ENCODE data around the gene KCNJ12. TPM values are rescaled to one million over a fixed set of nuclear protein-coding genes. Genes with fewer than 3 reads are reported as not detected.
A peak's percentile ranks its signal among the peaks of the same experiment; 100 is the strongest.

The KCNJ12 gene
- total and polyA plus RNA-seq, 2 donors from 2014 or later: 3.1 to 3.4 TPM

DNA sequence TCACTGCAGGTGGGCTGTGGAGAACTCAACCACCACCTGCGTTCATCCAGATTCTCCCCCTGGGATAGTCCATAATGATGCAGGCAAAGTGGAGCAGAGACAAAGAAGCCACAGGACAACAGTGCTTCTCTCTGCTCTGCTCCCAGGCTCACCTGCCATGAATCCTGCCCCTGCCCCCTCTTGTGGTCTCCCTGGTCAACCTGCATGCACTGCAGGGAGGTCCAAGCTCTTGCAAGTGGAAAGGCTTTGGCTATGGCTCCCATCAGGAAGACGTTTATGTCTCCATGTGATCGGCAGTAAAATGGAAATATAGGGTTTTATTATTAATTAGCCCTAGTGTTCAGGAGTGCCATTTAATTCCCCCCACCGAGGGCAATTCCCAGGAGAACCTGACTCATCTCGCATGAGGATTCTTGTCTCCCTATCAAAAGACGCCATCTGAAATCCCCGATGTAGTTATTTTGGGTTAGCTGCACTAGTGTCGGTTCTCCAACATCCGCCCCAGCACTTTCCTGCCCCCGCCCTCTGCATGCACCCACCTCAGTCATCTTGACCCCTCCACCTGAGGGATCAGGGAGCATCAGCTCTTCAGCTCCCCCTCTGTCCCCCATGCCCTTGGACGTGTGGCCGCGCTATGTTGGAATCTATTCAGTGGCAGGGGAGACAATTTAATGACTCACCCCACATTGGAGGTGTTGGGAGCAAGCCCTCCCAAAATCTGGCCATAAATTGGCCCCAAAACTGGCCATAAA lies 91.8 kb downstream of the KCNJ12 start:
- no peaks in the 10 kb centered on the region for H3K4me1 ChIP-seq (ENCODE audit: control insufficient read depth in 2 of 3, insufficient read depth in 2 of 3, low read depth in 1 of 3, low read length in 3 of 3)
- no peaks in the 10 kb centered on the region for H3K36me3 ChIP-seq (ENCODE audit: control insufficient read depth in 2 of 3, insufficient read depth in 3 of 3, low read length in 3 of 3)
- H3K9ac ChIP-seq (ENCODE audit: low read length in 3 of 3): no peak overlapping the region
- no peak overlapping the region for H3K4me3 ChIP-seq (ENCODE audit: low read length in 3 of 3)
- no peaks in the 10 kb centered on the region for H3K27me3 ChIP-seq (ENCODE audit: control insufficient read depth, insufficient read depth, low read length)
- intact Hi-C loops (cut with DNase I): no loop called here
- TF ChIP-seq, protein P1, sequence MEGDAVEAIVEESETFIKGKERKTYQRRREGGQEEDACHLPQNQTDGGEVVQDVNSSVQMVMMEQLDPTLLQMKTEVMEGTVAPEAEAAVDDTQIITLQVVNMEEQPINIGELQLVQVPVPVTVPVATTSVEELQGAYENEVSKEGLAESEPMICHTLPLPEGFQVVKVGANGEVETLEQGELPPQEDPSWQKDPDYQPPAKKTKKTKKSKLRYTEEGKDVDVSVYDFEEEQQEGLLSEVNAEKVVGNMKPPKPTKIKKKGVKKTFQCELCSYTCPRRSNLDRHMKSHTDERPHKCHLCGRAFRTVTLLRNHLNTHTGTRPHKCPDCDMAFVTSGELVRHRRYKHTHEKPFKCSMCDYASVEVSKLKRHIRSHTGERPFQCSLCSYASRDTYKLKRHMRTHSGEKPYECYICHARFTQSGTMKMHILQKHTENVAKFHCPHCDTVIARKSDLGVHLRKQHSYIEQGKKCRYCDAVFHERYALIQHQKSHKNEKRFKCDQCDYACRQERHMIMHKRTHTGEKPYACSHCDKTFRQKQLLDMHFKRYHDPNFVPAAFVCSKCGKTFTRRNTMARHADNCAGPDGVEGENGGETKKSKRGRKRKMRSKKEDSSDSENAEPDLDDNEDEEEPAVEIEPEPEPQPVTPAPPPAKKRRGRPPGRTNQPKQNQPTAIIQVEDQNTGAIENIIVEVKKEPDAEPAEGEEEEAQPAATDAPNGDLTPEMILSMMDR (IDR thresholded peaks at IDR 0.05; ENCODE audit: borderline replicate concordance, extremely low read depth, insufficient read depth): no peak
- H3K9me3 ChIP-seq (ENCODE audit: control insufficient read depth in 2 of 3, insufficient read depth in 1 of 3, low read length in 3 of 3): no peaks in the 10 kb centered on the region
- H3K27ac ChIP-seq (ENCODE audit: low read depth in 2 of 2, low read length in 2 of 2): no peak overlapping the region
- no peak for FAIRE-seq
- DNase-seq: peak in 1 of 5 donors; percentile 36

Other genes starting within 250 kb of the KCNJ12 start
- 19.9 TPM for gene DHRS7B, start 249.4 kb upstream of the KCNJ12 start, total RNA-seq
- gene DHRS7B, start 249.4 kb upstream of the KCNJ12 start, polyA plus RNA-seq (ENCODE audit: insufficient read depth, low read depth, low replicate concordance): 58.8 TPM
- 17.4 TPM for gene TMEM11, start 162.2 kb upstream of the KCNJ12 start, total RNA-seq
- gene TMEM11, start 162.2 kb upstream of the KCNJ12 start, polyA plus RNA-seq (ENCODE audit: insufficient read depth, low read depth, low replicate concordance): 34.2 TPM
- 14.2 TPM for gene NATD1, start 122.9 kb upstream of the KCNJ12 start, total RNA-seq
- 5.0 TPM for gene NATD1, start 122.9 kb upstream of the KCNJ12 start, polyA plus RNA-seq (ENCODE audit: insufficient read depth, low read depth, low replicate concordance)
- gene MAP2K3, start 91.6 kb upstream of the KCNJ12 start, total RNA-seq: 44.0 TPM
- gene MAP2K3, start 91.6 kb upstream of the KCNJ12 start, polyA plus RNA-seq (ENCODE audit: insufficient read depth, low read depth, low replicate concordance): 40.1 TPM

Measured in kidney (tissue), 14 donors.